Naive thymus-derived CD4-positive, alpha-beta T cell (primary cell): Measurements from ENCODE around the gene SLC12A8. TPM values are rescaled to one million over a fixed set of nuclear protein-coding genes. Genes with fewer than 3 reads are reported as not detected.

Experiments used
- ATAC-seq: fragments of 150-1000 bp; cut with Tn5 transposase; 2 replicates; pipeline ENCODE4 v1.10.0; 2021; ENCODE audit warnings: mild to moderate bottlenecking, moderate library complexity
- CTCF ChIA-PET: fragments of 350-600 bp; sonication (Branson Sonifier 250); formaldehyde crosslinking; loops from one replicate; lab custom pipeline; 2021; ENCODE audit warnings: antibody characterized with exemption; lab: Charles Lee
- POLR2A ChIA-PET: fragments of 350-600 bp; sonication (Branson Sonifier 250); formaldehyde crosslinking; loops from one replicate; lab custom pipeline; 2021; ENCODE audit warnings: antibody characterized with exemption, inconsistent platforms; lab: Charles Lee
- DNase-seq, 9 donors: peaks; one replicate each; pipeline versions ENCODE4 v3.0.0 to v3.0.0-alpha.2; 2020 to 2022; ENCODE audit warnings: mixed read lengths in 1 of 9
- H3K27ac ChIP-seq: one replicate; pipeline ENCODE4 v1.7.0; 2013; ENCODE audit warnings: mild to moderate bottlenecking, low read depth, low read length, moderate library complexity
- H3K27me3 ChIP-seq, 2 donors: one replicate each; pipeline ENCODE4 v1.7.0; 2013; ENCODE audit warnings: low read length in 2 of 2, mild to moderate bottlenecking in 2 of 2, moderate library complexity in 2 of 2; ENCODE audit not compliant: control insufficient read depth in 2 of 2, insufficient read depth in 2 of 2
- H3K36me3 ChIP-seq, 3 experiments: 1 replicate in 2 of 3; 2 replicates in 1 of 3; pipeline ENCODE4 v1.7.0; 2013; ENCODE audit warnings: low read length in 3 of 3, mild to moderate bottlenecking in 3 of 3, moderate library complexity in 1 of 3; ENCODE audit not compliant: insufficient read depth in 3 of 3, control insufficient read depth in 2 of 3
- H3K4me1 ChIP-seq, 2 donors: one replicate each; pipeline ENCODE4 v1.7.0; 2013; ENCODE audit warnings: low read length in 2 of 2, mild to moderate bottlenecking in 2 of 2, moderate library complexity in 1 of 2; ENCODE audit not compliant: control insufficient read depth in 2 of 2, insufficient read depth in 2 of 2
- H3K4me3 ChIP-seq: 2 replicates; pipeline ENCODE4 v1.7.0; 2013; ENCODE audit warnings: mild to moderate bottlenecking, low read length
- H3K9me3 ChIP-seq, 3 experiments: 1 replicate in 2 of 3; 2 replicates in 1 of 3; pipeline ENCODE4 v1.7.0; 2013; ENCODE audit warnings: low read length in 3 of 3; ENCODE audit not compliant: control insufficient read depth in 2 of 3
- H3K27ac Mint-ChIP-seq, 9 donors: one replicate each; pipeline ENCODE4 v1.8.0; 2020 to 2022; ENCODE audit warnings: mixed read lengths in 9 of 9, mild to moderate bottlenecking in 8 of 9, moderate library complexity in 5 of 9, inconsistent platforms in 2 of 9
- H3K27me3 Mint-ChIP-seq, 5 donors: one replicate each; pipeline ENCODE4 v1.8.0; 2021 to 2022; ENCODE audit warnings: mixed read lengths in 5 of 5, mild to moderate bottlenecking in 1 of 5
- H3K36me3 Mint-ChIP-seq, 5 donors: one replicate each; pipeline ENCODE4 v1.8.0; 2020 to 2022; ENCODE audit warnings: mixed read lengths in 5 of 5, mild to moderate bottlenecking in 3 of 5, inconsistent platforms in 1 of 5
- H3K4me1 Mint-ChIP-seq, 7 donors: one replicate each; pipeline ENCODE4 v1.8.0; 2020 to 2022; ENCODE audit warnings: mixed read lengths in 7 of 7, mild to moderate bottlenecking in 3 of 7, inconsistent platforms in 1 of 7
- H3K4me3 Mint-ChIP-seq, 10 donors: one replicate each; pipeline ENCODE4 v1.8.0; 2020 to 2022; ENCODE audit warnings: mild to moderate bottlenecking in 10 of 10, mixed read lengths in 10 of 10, moderate library complexity in 6 of 10, inconsistent platforms in 2 of 10
- H3K9me3 Mint-ChIP-seq, 11 donors: one replicate each; pipeline ENCODE4 v1.8.0; 2020 to 2022; ENCODE audit warnings: mixed read lengths in 11 of 11, mild to moderate bottlenecking in 4 of 11, inconsistent platforms in 1 of 11, moderate library complexity in 1 of 11
- intact Hi-C, 2 donors: fragments of 100-400 bp; cut with micrococcal nuclease; formaldehyde crosslinking; loops; one replicate each; pipeline ENCODE4 v1.15.1; 2023
- polyA plus RNA-seq, 2 donors: library from polyadenylated mRNA; unstranded; fragments of 300-500 nt; fragmentation: Illumina TruSeq; gene quantifications; one replicate each; pipeline ENCODE4 v1.2.3, GENCODE V29; 2021
- total RNA-seq, 6 experiments: library from RNA in 5 of 6; stranded (reverse) in 5 of 6; gene quantifications; 1 replicate in 5 of 6; 2 replicates in 1 of 6; pipeline ENCODE4 v1.2.3 and lab custom pipeline; 2021 to 2026

Gene SLC12A8
- total and polyA plus RNA-seq, 7 experiments from 2014 or later, result 0.12 to 1.1 (median 0.66) TPM; not detected in 1

DNA sequence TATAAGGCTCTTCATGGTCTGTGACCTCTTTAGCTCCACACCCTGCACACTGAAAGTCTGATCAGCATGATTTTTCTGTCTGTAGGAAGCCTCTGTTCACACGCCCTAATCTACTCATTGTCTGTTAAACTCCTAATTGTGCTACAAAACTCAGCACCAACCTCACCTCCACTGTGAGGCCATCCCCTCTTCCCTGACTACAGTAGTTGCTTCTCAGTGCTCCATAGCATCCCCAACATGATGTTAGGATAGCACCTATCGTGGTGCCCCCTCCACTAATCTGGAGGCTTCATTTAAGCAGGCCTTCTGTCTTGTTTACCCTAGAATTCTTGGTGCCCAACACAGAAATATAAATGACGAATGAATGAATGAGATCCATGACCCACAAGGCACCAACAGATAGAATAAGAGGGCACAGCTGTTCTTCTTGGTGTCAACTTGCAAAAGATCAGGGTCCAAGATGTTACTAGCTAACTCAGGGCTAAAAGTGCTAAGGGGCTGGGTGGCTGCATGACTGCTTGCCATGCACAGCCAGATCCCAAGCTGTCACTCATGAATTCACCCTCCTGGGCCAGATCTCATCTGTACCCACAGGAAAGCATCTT, 101.6 kb downstream of the SLC12A8 start:
- ATAC-seq (no peak), DNase-seq (no peak)
- no peaks in the 10 kb centered on the region for H3K27me3 ChIP-seq
- no peak overlapping the region for H3K27ac ChIP-seq
- Mint-ChIP-seq H3K9me3 (no peaks in the 10 kb centered on the region), H3K4me1 (peaks cover 0 to 26% (median 5%) of the 10 kb centered on the region in 7 donors), H3K27ac (peak overlapping the region in 1 of 9 donors; percentile 32), H3K4me3 (no peak overlapping the region), H3K36me3 (no peaks in the 10 kb centered on the region), H3K27me3 (peaks cover 0 to 12% (median 0%) of the 10 kb centered on the region in 5 donors)
- intact Hi-C loops, result no loop called here
- ChIA-PET POLR2A (no interaction called here), CTCF (no interaction called here)
- peaks cover 0 to 6% of the 10 kb centered on the region in 2 donors for H3K4me1 ChIP-seq
- no peaks in the 10 kb centered on the region for H3K36me3 ChIP-seq
- H3K9me3 ChIP-seq, result no peaks in the 10 kb centered on the region
- H3K4me3 ChIP-seq, result no peak overlapping the region

DNA sequence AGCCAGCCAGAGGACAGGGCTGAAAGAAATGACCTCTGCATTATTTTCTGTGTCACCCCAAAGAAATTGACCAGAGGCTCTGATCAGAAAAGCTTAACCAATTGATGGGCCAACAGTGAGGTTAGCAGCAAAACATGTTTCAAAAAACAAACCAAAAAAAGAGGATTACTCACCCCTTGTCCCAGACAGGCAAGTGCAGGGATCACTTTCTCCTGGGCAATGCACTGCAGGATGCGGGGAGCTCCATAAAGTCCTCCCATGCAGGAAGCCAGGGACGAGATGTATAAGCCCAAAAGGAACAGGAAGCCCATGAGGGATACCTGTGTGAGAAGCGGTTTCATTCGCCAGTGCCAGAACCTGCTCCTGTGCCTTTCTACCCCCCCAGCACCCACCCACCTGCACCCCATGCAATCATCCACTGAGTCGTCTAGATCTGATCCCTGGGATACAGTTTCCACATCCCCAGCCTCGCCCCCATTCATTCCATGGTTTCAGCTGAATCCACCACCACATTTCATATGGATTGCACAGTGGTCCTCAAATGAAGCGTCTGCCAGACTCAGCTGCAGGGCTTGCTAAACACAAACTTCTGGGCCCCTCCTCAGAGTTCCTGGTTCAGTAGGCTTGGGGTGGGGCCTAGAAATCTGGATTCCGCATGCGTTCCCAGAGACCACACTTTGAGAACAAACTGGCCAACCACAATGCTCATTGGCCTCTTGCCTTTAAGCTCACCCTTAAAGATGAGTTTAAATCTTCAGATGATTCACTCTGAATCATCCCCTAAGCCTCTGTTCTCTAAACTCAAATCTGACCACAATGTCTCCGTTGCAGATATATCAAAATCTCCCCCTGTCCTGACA, 102.3 kb downstream of the SLC12A8 start:
- POLR2A ChIA-PET, result no interaction called here
- peaks cover 0 to 19% (median 3%) of the 10 kb centered on the region in 7 donors for H3K4me1 Mint-ChIP-seq
- no peaks in the 10 kb centered on the region for H3K27me3 ChIP-seq
- DNase-seq (no peak), ATAC-seq (peak; percentile 55)
- H3K27me3 Mint-ChIP-seq, result peaks cover 0 to 18% (median 1%) of the 10 kb centered on the region in 5 donors
- intact Hi-C loops, result no loop called here
- no peaks in the 10 kb centered on the region for H3K4me1 ChIP-seq
- no peak overlapping the region for H3K27ac Mint-ChIP-seq
- no peak overlapping the region for H3K4me3 Mint-ChIP-seq
- H3K27ac ChIP-seq, result no peak overlapping the region
- CTCF ChIA-PET, result no interaction called here
- H3K36me3 Mint-ChIP-seq, result peaks cover 0 to 3% (median 1%) of the 10 kb centered on the region in 5 donors
- H3K4me3 ChIP-seq, result no peak overlapping the region
- H3K9me3 ChIP-seq, result no peaks in the 10 kb centered on the region
- H3K9me3 Mint-ChIP-seq, result peaks cover 0 to 5% (median 1%) of the 10 kb centered on the region in 11 donors
- H3K36me3 ChIP-seq, result no peaks in the 10 kb centered on the region

DNA sequence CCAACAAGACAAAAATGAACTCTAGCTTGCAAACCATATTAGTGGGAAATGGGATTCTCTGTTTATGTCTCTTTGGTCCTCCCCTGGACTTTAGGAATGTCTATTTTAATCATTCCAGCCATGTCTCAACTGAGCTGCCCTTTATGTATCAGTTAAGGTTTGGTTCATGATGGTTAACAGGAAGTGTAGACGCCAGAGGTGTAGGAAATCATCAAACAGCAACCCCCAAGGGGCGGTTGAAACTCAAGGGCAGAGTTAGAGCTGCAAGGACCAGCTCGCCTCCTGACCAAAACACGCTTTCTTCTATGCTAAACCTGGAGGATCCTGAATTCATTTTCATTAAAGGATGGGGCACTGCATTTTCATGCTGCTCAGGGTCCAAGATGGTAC, 103.0 kb downstream of the SLC12A8 start:
- Histone ChIP-seq H3K4me3 (no peak overlapping the region), H3K4me1 (no peaks in the 10 kb centered on the region), H3K36me3 (no peaks in the 10 kb centered on the region), H3K27ac (no peak overlapping the region), H3K27me3 (no peaks in the 10 kb centered on the region), H3K9me3 (no peaks in the 10 kb centered on the region)
- ChIA-PET CTCF (no interaction called here), POLR2A (no interaction called here)
- Mint-ChIP-seq H3K4me3 (no peak overlapping the region), H3K9me3 (peaks cover 3 to 11% (median 3%) of the 10 kb centered on the region in 11 donors), H3K27me3 (peaks cover 0 to 22% (median 6%) of the 10 kb centered on the region in 5 donors), H3K36me3 (peaks cover 0 to 8% (median 7%) of the 10 kb centered on the region in 5 donors), H3K27ac (no peak overlapping the region), H3K4me1 (peaks cover 0 to 19% (median 0%) of the 10 kb centered on the region in 7 donors)
- intact Hi-C loops, result no loop called here
- DNase-seq, result no peak
- ATAC-seq, result no peak

DNA sequence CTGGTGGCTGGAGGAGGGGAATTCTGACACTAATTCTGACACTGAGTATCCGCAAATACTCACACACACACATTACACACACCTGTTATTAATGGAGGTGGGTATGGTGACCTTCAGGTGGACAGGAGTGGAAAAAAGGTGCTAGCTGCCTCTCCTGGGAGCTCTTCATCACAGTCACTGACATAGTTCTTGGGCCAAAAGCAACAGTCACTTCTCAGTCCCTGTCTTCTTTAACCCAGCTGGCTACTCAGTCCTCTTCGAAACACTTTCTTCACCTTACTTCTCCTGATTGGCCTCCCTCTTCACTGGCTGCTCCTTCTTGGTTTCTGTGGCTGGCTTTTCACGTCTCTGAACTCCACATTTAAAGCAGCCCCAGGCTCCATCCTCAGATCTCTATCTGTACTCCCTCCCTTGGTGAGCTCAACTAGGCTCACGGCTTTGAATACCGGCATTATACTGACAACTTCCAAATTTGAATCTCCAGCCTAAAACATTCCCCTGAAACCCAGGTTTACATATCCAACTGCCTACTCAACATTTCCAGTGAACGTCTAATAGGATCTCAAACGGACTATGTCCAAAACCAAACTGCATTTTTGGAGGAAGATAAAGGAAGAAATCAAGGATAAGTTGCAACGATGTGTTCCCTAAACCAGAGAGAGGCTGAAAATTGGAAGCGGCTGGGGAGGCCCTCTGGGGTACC, 103.6 kb downstream of the SLC12A8 start:
- Histone ChIP-seq H3K27me3 (no peaks in the 10 kb centered on the region), H3K9me3 (no peaks in the 10 kb centered on the region), H3K4me1 (no peaks in the 10 kb centered on the region), H3K36me3 (no peaks in the 10 kb centered on the region), H3K4me3 (no peak overlapping the region), H3K27ac (no peak overlapping the region)
- Mint-ChIP-seq H3K9me3 (peaks cover 3 to 14% (median 3%) of the 10 kb centered on the region in 11 donors), H3K36me3 (peaks cover 0 to 8% (median 7%) of the 10 kb centered on the region in 5 donors), H3K4me3 (no peak overlapping the region), H3K27me3 (peaks cover 0 to 24% (median 6%) of the 10 kb centered on the region in 5 donors), H3K27ac (no peak overlapping the region), H3K4me1 (peaks cover 0 to 19% (median 0%) of the 10 kb centered on the region in 7 donors)
- intact Hi-C loops, result no loop called here
- ChIA-PET POLR2A (interaction anchor here (0.6 kb wide), 1 partner anchor 30 kb away, joined by 3 read pairs; no protein-coding TSS in a partner anchor), CTCF (no interaction called here)
- no peak for ATAC-seq
- no peak for DNase-seq

DNA sequence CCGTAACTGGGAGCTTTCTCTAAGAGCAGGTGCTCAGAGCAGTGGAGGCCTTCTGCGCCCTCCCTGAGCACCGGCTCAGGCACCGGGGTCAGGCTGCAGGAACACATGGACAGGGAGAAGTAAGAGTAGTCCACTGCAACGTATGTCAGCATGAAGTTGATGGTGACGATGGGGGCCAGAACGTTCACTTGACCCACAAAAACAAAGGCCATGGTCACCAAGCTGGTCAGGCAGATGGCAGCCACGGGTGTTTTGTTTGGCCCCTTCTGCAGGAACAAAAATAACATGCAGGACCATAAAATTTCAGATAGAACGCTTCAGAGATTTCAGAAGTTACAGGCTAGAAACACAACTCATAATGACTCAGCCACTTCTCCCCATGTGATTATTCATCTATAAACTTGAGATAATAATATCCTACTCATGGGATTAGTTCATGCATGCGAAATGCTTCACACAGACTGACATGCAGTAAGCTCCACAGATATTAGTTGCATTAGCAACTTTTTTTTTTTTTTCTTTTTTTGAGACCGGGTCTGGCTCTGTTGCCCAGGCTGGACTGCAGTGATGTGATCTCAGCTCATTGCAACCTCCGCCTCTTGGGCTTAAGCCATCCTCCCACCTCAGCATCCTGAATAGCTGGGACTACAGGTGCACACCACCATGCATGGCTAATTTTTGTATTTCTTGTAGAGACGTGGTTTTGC, 104.5 kb downstream of the SLC12A8 start:
- no peaks in the 10 kb centered on the region for H3K27me3 ChIP-seq
- Mint-ChIP-seq H3K4me1 (peaks cover 0 to 19% (median 0%) of the 10 kb centered on the region in 7 donors), H3K27me3 (peaks cover 0 to 24% (median 6%) of the 10 kb centered on the region in 5 donors), H3K36me3 (peaks cover 0 to 8% (median 7%) of the 10 kb centered on the region in 5 donors), H3K27ac (no peak overlapping the region), H3K4me3 (no peak overlapping the region), H3K9me3 (peaks cover 3 to 14% (median 3%) of the 10 kb centered on the region in 11 donors)
- no peak overlapping the region for H3K4me3 ChIP-seq
- ChIA-PET CTCF (no interaction called here), POLR2A (no interaction called here)
- H3K36me3 ChIP-seq, result no peaks in the 10 kb centered on the region
- H3K4me1 ChIP-seq, result no peaks in the 10 kb centered on the region
- ATAC-seq (no peak), DNase-seq (no peak)
- no peak overlapping the region for H3K27ac ChIP-seq
- no peaks in the 10 kb centered on the region for H3K9me3 ChIP-seq
- intact Hi-C loops, result no loop called here

DNA sequence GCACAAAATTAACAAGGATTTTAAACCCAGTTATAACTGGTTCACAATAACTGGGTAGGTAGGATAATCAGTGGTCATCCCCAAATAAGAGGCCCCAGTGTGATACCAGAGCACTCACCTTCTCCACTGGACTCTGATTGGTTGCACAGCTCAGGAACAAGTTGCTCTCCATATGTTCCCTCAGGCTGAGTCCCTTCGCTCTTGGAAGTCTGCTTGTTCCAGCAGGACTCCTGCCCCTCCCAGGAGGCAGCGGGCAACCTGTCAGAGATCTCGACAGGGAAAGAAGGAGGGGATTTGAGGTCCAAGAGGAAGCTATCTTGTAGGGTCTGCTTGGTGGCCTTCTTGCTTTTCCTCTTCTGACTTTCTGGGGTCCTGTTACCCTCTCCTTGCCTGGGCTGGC, 105.2 kb downstream of the SLC12A8 start:
- H3K4me1 ChIP-seq, result no peaks in the 10 kb centered on the region
- CTCF ChIA-PET, result no interaction called here
- H3K9me3 Mint-ChIP-seq, result peaks cover 3 to 14% (median 3%) of the 10 kb centered on the region in 11 donors
- H3K36me3 Mint-ChIP-seq, result peaks cover 0 to 8% (median 7%) of the 10 kb centered on the region in 5 donors
- intact Hi-C loops, result no loop called here
- no peaks in the 10 kb centered on the region for H3K9me3 ChIP-seq
- no peak overlapping the region for H3K27ac ChIP-seq
- H3K27me3 Mint-ChIP-seq, result peaks cover 0 to 30% (median 3%) of the 10 kb centered on the region in 5 donors
- ATAC-seq (no peak), DNase-seq (no peak)
- no peak overlapping the region for H3K4me3 ChIP-seq
- POLR2A ChIA-PET, result interaction anchor here (0.7 kb wide), 1 partner anchor 73 kb away, joined by 3 read pairs; no protein-coding TSS in a partner anchor
- no peaks in the 10 kb centered on the region for H3K27me3 ChIP-seq
- H3K4me1 Mint-ChIP-seq, result peaks cover 0 to 19% (median 0%) of the 10 kb centered on the region in 7 donors
- H3K4me3 Mint-ChIP-seq, result no peak overlapping the region
- no peaks in the 10 kb centered on the region for H3K36me3 ChIP-seq
- no peak overlapping the region for H3K27ac Mint-ChIP-seq
